Mucosa of descending colon (tissue), 3 donors: Measurements from ENCODE around the gene KIRREL3. TPM values are rescaled to one million over a fixed set of nuclear protein-coding genes. Genes with fewer than 3 reads are reported as not detected.

ENCODE experiments used
- ATAC-seq: fragments of 200-7000 bp; cut with Tn5 transposase; one replicate; pipeline ENCODE4 v1.9.1; 2020; ENCODE audit warnings: mild to moderate bottlenecking, moderate library complexity
- DNase-seq, 3 donors: peaks; one replicate each; pipeline ENCODE4 v3.0.0-alpha.2; 2020
- H3K36me3 ChIP-seq: fragments of 200-600 bp; one replicate; pipeline ENCODE4 v1.8.0; 2021; ENCODE audit warnings: low read depth, mild to moderate bottlenecking
- H3K4me1 ChIP-seq: fragments of 200-600 bp; one replicate; pipeline ENCODE4 v1.8.0; 2021; ENCODE audit warnings: low read depth, mild to moderate bottlenecking
- H3K4me3 ChIP-seq: fragments of 200-600 bp; one replicate; pipeline ENCODE4 v1.8.0; 2021; ENCODE audit warnings: mild to moderate bottlenecking
- H3K9me3 ChIP-seq: fragments of 200-600 bp; one replicate; pipeline ENCODE4 v1.8.0; 2021; ENCODE audit warnings: mild to moderate bottlenecking
- CTCF ChIP-seq: fragments of 200-600 bp; IDR thresholded peaks from one replicate; pipeline ENCODE4 v1.8.0; 2022; ENCODE audit warnings: antibody characterized with exemption, mild to moderate bottlenecking
- intact Hi-C, 2 donors: fragments of 100-400 bp; cut with DNase I in 1 of 2; cut with micrococcal nuclease in 1 of 2; formaldehyde crosslinking; loops; one replicate each; pipeline versions ENCODE4 v1.11.0 to v1.11.1; 2022; cut with DNase I, micrococcal nuclease
- total RNA-seq, 3 donors: library from RNA; stranded (reverse); fragmentation: NEBNext Ultra II Directional in 2 of 3; extraction: Animal tissue kit (Norgen Biotek cat#: 25700) in 2 of 3; gene quantifications; one replicate each; pipeline versions ENCODE4 v1.2.1 to v1.2.4, GENCODE V29; 2021 to 2023
- donor health status: DM: no; HTN: no; CAD: no; lungs with moderate emphysema.
- donor health status: DM: no; HTN: no; CAD: no.
- donor health status: DM: no; HTN: yes; CAD: no.

The KIRREL3 gene
- total RNA-seq, 3 donors from 2014 or later, result 0.23 to 2.4 (median 0.70) TPM

GRCh38 chr11:126880872-126881271 lies 119.7 kb downstream of the KIRREL3 start:
- DNase-seq, result no peak
- Histone ChIP-seq H3K9me3 (no peaks in the 10 kb centered on the region), H3K4me1 (no peaks in the 10 kb centered on the region), H3K36me3 (no peaks in the 10 kb centered on the region), H3K4me3 (no peak overlapping the region)
- intact Hi-C loops, result no loop called here
- ATAC-seq, result no peak
- no peak for TF ChIP-seq CTCF

DNA sequence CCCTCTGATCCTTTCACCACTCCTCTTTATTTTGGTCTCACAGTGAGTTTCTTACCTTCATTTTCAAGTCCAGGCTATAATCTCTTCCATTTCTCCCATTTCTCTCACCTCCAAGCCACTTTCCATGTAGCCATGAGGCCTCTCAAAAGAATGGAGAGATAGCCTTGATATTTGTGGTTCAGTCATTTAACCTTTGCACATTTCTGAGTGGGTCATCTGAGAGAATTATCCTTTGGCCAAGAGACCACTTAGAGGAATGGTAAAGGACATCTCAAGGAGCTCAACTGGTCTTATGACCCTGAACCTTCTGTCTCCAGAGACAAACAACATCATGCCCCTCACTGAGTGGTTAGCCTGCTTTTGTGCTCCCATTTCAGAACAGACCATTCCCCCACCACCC lies 121.1 kb downstream of the KIRREL3 start:
- Histone ChIP-seq H3K36me3 (no peaks in the 10 kb centered on the region), H3K9me3 (no peaks in the 10 kb centered on the region), H3K4me1 (no peaks in the 10 kb centered on the region), H3K4me3 (no peak overlapping the region)
- DNase-seq, result no peak
- ATAC-seq, result no peak
- TF ChIP-seq CTCF, result no peak
- intact Hi-C loops, result no loop called here

- no peaks in the 10 kb centered on the region for H3K9me3 ChIP-seq
- intact Hi-C loops, result no loop called here
- DNase-seq (no peak), ATAC-seq (no peak)
- no peaks in the 10 kb centered on the region for H3K4me1 ChIP-seq
- TF ChIP-seq CTCF, result no peak
- H3K4me3 ChIP-seq, result no peak overlapping the region
- no peaks in the 10 kb centered on the region for H3K36me3 ChIP-seq
Measured at GRCh38 chr11:126878913-126879482, 121.6 kb downstream of the KIRREL3 start.

- no peaks in the 10 kb centered on the region for H3K4me1 ChIP-seq
- H3K9me3 ChIP-seq, result no peaks in the 10 kb centered on the region
- H3K4me3 ChIP-seq, result no peak overlapping the region
- ATAC-seq, result no peak
- no peaks in the 10 kb centered on the region for H3K36me3 ChIP-seq
- no peak for DNase-seq
- intact Hi-C loops, result no loop called here
- no peak for TF ChIP-seq CTCF
Measured at GRCh38 chr11:126874831-126875230, 125.7 kb downstream of the KIRREL3 start.

GRCh38 chr11:126874276-126874675 lies 126.3 kb downstream of the KIRREL3 start:
- H3K4me1 ChIP-seq, result no peaks in the 10 kb centered on the region
- no peak overlapping the region for H3K4me3 ChIP-seq
- no peak for DNase-seq
- H3K9me3 ChIP-seq, result no peaks in the 10 kb centered on the region
- ATAC-seq, result no peak
- intact Hi-C loops, result no loop called here
- H3K36me3 ChIP-seq, result no peaks in the 10 kb centered on the region
- no peak for TF ChIP-seq CTCF

GRCh38 chr11:126871792-126872191 lies 128.8 kb downstream of the KIRREL3 start:
- H3K4me3 ChIP-seq, result no peak overlapping the region
- no peak for DNase-seq
- TF ChIP-seq CTCF, result no peak
- intact Hi-C loops, result no loop called here
- H3K9me3 ChIP-seq, result no peaks in the 10 kb centered on the region
- peak; percentile 72 for ATAC-seq
- no peaks in the 10 kb centered on the region for H3K36me3 ChIP-seq
- H3K4me1 ChIP-seq, result no peaks in the 10 kb centered on the region
